GM21360 (cell line): ENCODE measurements around the gene RGS16.

Experiments used
- ATAC-seq: cut with Tn5 transposase; IDR thresholded peaks from one replicate; pipeline ENCODE4 v1.9.1; 2021; ENCODE audit warnings: mild to moderate bottlenecking, moderate library complexity; ENCODE audit not compliant: unreplicated experiment

Gene RGS16

GRCh38 chr1:182587093-182587492 is 17.1 kb downstream of the RGS16 start:
- no peak for ATAC-seq

- ATAC-seq = no peak
Observed at GRCh38 chr1:182586380-182586779, 17.8 kb downstream of the RGS16 start.

- no peak for ATAC-seq
Observed at GRCh38 chr1:182584746-182585145, 19.4 kb downstream of the RGS16 start.

GRCh38 chr1:182580736-182581135 is 23.5 kb downstream of the RGS16 start:
- ATAC-seq = no peak

- ATAC-seq = no peak
Observed at GRCh38 chr1:182575540-182576149, 28.5 kb downstream of the RGS16 start.

GRCh38 chr1:182574156-182574555 is 30.0 kb downstream of the RGS16 start:
- no peak for ATAC-seq

GRCh38 chr1:182570611-182570970 is 33.6 kb downstream of the RGS16 start:
- no peak for ATAC-seq

GRCh38 chr1:182569939-182570610 is 34.1 kb downstream of the RGS16 start:
- no peak for ATAC-seq

GRCh38 chr1:182568647-182569284 is 35.4 kb downstream of the RGS16 start:
- no peak for ATAC-seq

GRCh38 chr1:182567629-182568028 is 36.6 kb downstream of the RGS16 start:
- ATAC-seq = no peak

GRCh38 chr1:182565537-182565936 is 38.7 kb downstream of the RGS16 start:
- ATAC-seq = no peak

- ATAC-seq = no peak
Observed at GRCh38 chr1:182564406-182565004, 39.7 kb downstream of the RGS16 start.

GRCh38 chr1:182563095-182563494 is 41.1 kb downstream of the RGS16 start:
- no peak for ATAC-seq

GRCh38 chr1:182561456-182561855 is 42.7 kb downstream of the RGS16 start:
- no peak for ATAC-seq

- ATAC-seq = no peak
Observed at GRCh38 chr1:182560392-182560984, 43.7 kb downstream of the RGS16 start.

- no peak for ATAC-seq
Observed at GRCh38 chr1:182556279-182556678, 47.9 kb downstream of the RGS16 start.

- ATAC-seq = no peak
Observed at GRCh38 chr1:182555493-182555892, 48.7 kb downstream of the RGS16 start.

GRCh38 chr1:182552527-182552926 is 51.7 kb downstream of the RGS16 start:
- no peak for ATAC-seq

- ATAC-seq = no peak
Observed at GRCh38 chr1:182549811-182550210, 54.4 kb downstream of the RGS16 start.

- ATAC-seq = no peak
Observed at GRCh38 chr1:182549346-182549745, 54.8 kb downstream of the RGS16 start.
